K562 (cell line): ENCODE data around the gene PSPC1. TPM values are rescaled to one million over a fixed set of nuclear protein-coding genes. Genes with fewer than 3 reads are reported as not detected.

Experiments
- ADNP ChIP-seq: fragments of 200-800 bp; sonication (Bioruptor generic); IDR thresholded peaks from 2 replicates; pipeline ENCODE4 v1.6.1; 2016; ENCODE audit warnings: missing genetic modification characterization, missing compliant biosample characterization
- ARID1B ChIP-seq: fragments of 450-650 bp; IDR thresholded peaks from 2 replicates; pipeline ENCODE4 v1.6.1; 2016; ENCODE audit warnings: antibody characterized with exemption, mild to moderate bottlenecking, inconsistent platforms
- CREB5 ChIP-seq: fragments of 250-450 bp; sonication (Bioruptor Pico); IDR thresholded peaks from 2 replicates; pipeline ENCODE4 v1.5.0; 2020; ENCODE audit warnings: mild to moderate bottlenecking
- CREM ChIP-seq: IDR thresholded peaks from 2 replicates; pipeline ENCODE4 v1.6.1; 2014; ENCODE audit warnings: antibody characterized with exemption, low read depth
- DPF2 ChIP-seq: fragments of 450-650 bp; IDR thresholded peaks from 2 replicates; pipeline ENCODE4 v1.6.1; 2016
- EHMT2 ChIP-seq: fragments of 450-650 bp; IDR thresholded peaks from 2 replicates; pipeline ENCODE4 v1.6.1; 2018; ENCODE audit warnings: antibody characterized with exemption
- EP400 ChIP-seq: fragments of 450-650 bp; IDR thresholded peaks from 2 replicates; pipeline ENCODE4 v1.6.1; 2017; ENCODE audit warnings: antibody characterized with exemption, mild to moderate bottlenecking, moderate library complexity
- GTF2B ChIP-seq: IDR thresholded peaks from 2 replicates; pipeline ENCODE4 v1.6.1; 2011; ENCODE audit not compliant: insufficient read length; ENCODE audit errors: extremely low read depth
- JUN ChIP-seq, 2 experiments: sonication (generic) in 1 of 2; formaldehyde crosslinking in 1 of 2; IDR thresholded peaks; 2 replicates each; pipeline versions ENCODE4 v1.6.1 to v1.8.0; 2012 to 2022; ENCODE audit warnings: borderline replicate concordance in 2 of 2, mild to moderate bottlenecking in 2 of 2, improper control_type of control experiment in 1 of 2, low read depth in 1 of 2, low read length in 1 of 2, missing genetic modification reagents in 1 of 2
- KAT8 ChIP-seq: fragments of 450-650 bp; IDR thresholded peaks from 2 replicates; pipeline ENCODE4 v1.6.1; 2016; ENCODE audit warnings: low read depth, mild to moderate bottlenecking
- MXD1 ChIP-seq: fragments of 250-450 bp; sonication (Bioruptor Pico); IDR thresholded peaks from 2 replicates; pipeline ENCODE4 v1.8.0; 2021; ENCODE audit warnings: borderline replicate concordance, mild to moderate bottlenecking, moderate library complexity; ENCODE audit not compliant: poor library complexity, severe bottlenecking
- NCOA1 ChIP-seq: fragments of 450-650 bp; IDR thresholded peaks from 2 replicates; pipeline ENCODE4 v1.6.1; 2016; ENCODE audit warnings: low read depth
- NCOR1 ChIP-seq: fragments of 450-650 bp; IDR thresholded peaks from 2 replicates; pipeline ENCODE4 v1.6.1; 2016; ENCODE audit warnings: mild to moderate bottlenecking, moderate library complexity
- NRF1 ChIP-seq, 2 experiments: fragments of 450-650 bp; IDR thresholded peaks in 1 of 2; conservative IDR thresholded peaks in 1 of 2; 2 replicates each; pipeline ENCODE4 v1.6.1; 2014; ENCODE audit warnings: mild to moderate bottlenecking in 2 of 2
- RBM34 ChIP-seq: fragments of 200-400 bp; formaldehyde crosslinking; IDR thresholded peaks from 2 replicates; pipeline ENCODE4 v1.6.1; 2018; ENCODE audit warnings: low read length, borderline replicate concordance; ENCODE audit not compliant: insufficient read depth
- SMARCB1 ChIP-seq: IDR thresholded peaks from 2 replicates; pipeline ENCODE4 v1.6.1; 2011; ENCODE audit warnings: improper control_type of control experiment, low read depth; ENCODE audit not compliant: insufficient read length
- SMC3 ChIP-seq: conservative IDR thresholded peaks from 2 replicates; pipeline ENCODE4 v1.6.1; 2011; ENCODE audit warnings: low read depth, low read length, improper control_type of control experiment; ENCODE audit not compliant: insufficient read depth
- SRSF7 ChIP-seq: fragments of 200-400 bp; formaldehyde crosslinking; optimal IDR thresholded peaks from 2 replicates; pipeline ENCODE3; 2017; ENCODE audit warnings: mild to moderate bottlenecking, low read depth, low read length
- TARDBP ChIP-seq: fragments of 450-650 bp; IDR thresholded peaks from 2 replicates; pipeline ENCODE4 v1.6.1; 2016
- TCF15 ChIP-seq: fragments of 250-450 bp; sonication (Bioruptor Pico); IDR thresholded peaks from 2 replicates; pipeline ENCODE4 v1.8.0; 2022; ENCODE audit warnings: moderate library complexity, mild to moderate bottlenecking, inconsistent platforms
- TEAD1 ChIP-seq, 2 experiments: fragments of 450-650 bp in 1 of 2; sonication (generic) in 1 of 2; formaldehyde crosslinking; IDR thresholded peaks; 2 replicates each; pipeline versions ENCODE4 v1.4.0 to v1.8.0; 2020 to 2022; ENCODE audit warnings: mild to moderate bottlenecking in 2 of 2, missing genetic modification reagents in 1 of 2
- TRIM28 ChIP-seq: fragments of 450-650 bp; IDR thresholded peaks from 2 replicates; pipeline ENCODE4 v1.6.1; 2017
- USF2 ChIP-seq: sonication (generic); formaldehyde crosslinking; IDR thresholded peaks from 2 replicates; pipeline ENCODE4 v1.5.0; 2020; ENCODE audit warnings: missing genetic modification reagents
- WHSC1 ChIP-seq: IDR thresholded peaks from one replicate; pipeline ENCODE4 v1.6.1; 2012; ENCODE audit warnings: low read length, control low read depth, inconsistent platforms
- ZBTB1 ChIP-seq: sonication (generic); formaldehyde crosslinking; IDR thresholded peaks from 2 replicates; pipeline ENCODE4 v1.8.1; 2023; ENCODE audit warnings: missing genetic modification reagents, low read depth, mild to moderate bottlenecking, borderline replicate concordance
- ZNF143 ChIP-seq: sonication (generic); formaldehyde crosslinking; IDR thresholded peaks from 2 replicates; pipeline ENCODE4 v1.9.0; 2022; ENCODE audit warnings: mild to moderate bottlenecking, missing genetic modification reagents
- polyA plus RNA-seq, 8 experiments: library from polyadenylated mRNA; depleted of rRNA in 4 of 8; stranded (reverse) in 5 of 8; unstranded in 3 of 8; fragments of >200 nt; fragmentation: Nextera tagmentation in 2 of 8; fragmentation: Illumina TruSeq in 1 of 8; extraction: Ambion mirVana in 2 of 8; extraction: Trizol in 1 of 8; gene quantifications; 2 replicates each; pipeline versions ENCODE4 v1.2.1 to v1.2.3, GENCODE V29; 2011 to 2014; ENCODE audit warnings: inconsistent platforms in 1 of 8, missing spikeins in 1 of 8
- total RNA-seq, 7 experiments: library from RNA; depleted of rRNA in 6 of 7; stranded (reverse); fragments of >200 nt in 6 of 7; fragmentation: Illumina TruSeq in 2 of 7; extraction: Trizol in 2 of 7; gene quantifications; 2 replicates each; pipeline versions ENCODE4 v1.2.1 to v1.2.3, GENCODE V29; 2011 to 2021; ENCODE audit warnings: low replicate concordance in 1 of 7

Gene PSPC1
- total and polyA plus RNA-seq, 9 of the 15 experiments (the other 6 are each of a cell fraction or from before 2014, with no cell fraction given), result 8.6 to 60.4 (median 42.4) TPM

GRCh38 chr13:19713186-19713965, 69.4 kb downstream of the PSPC1 start (continued):
- TF ChIP-seq ARID1B (0 out of 2 replicates have a peak, but pooled peaks have one; percentile 18), ZNF143 (CRISPR knock-in tag) (no peak), WHSC1 (no peak), JUN (IDR thresholded peaks at IDR 0.05; ENCODE audit: borderline replicate concordance, low read depth, low read length) (0 out of 2 replicates have a peak, but pooled peaks have one; percentile 35), JUN (CRISPR knock-in tag; IDR thresholded peaks at IDR 0.05; ENCODE audit: borderline replicate concordance) (no peak), KAT8 (no peak), EHMT2 (peak; percentile 33; the same call in 1 of the 2 replicates), CREM (no peak), DPF2 (peak; percentile 26; the same call in 1 of the 2 replicates), USF2 (CRISPR knock-in tag) (no peak), EP400 (no peak), CREB5 (CRISPR knock-in tag) (no peak), TRIM28 (no peak), MXD1 (CRISPR knock-in tag) (no peak), NRF1 (conservative IDR thresholded peaks at IDR 0.05 in 1 of 2, IDR thresholded peaks at IDR 0.05 in 1 of 2) (no peak), SRSF7 (no peak), SMC3 (no peak), ADNP (tag) (no peak), NCOR1 (no peak), TCF15 (CRISPR knock-in tag) (no peak), TEAD1 (CRISPR knock-in tag; IDR thresholded peaks at IDR 0.05) (no peak), GTF2B (no peak), SMARCB1 (no peak), ZBTB1 (CRISPR knock-in tag) (no peak), NCOA1 (no peak), RBM34 (no peak), TARDBP (no peak)
